HG02884 (cell line): ENCODE measurements around the gene CDH23.

ENCODE experiments used
- ATAC-seq: cut with Tn5 transposase; IDR thresholded peaks from one replicate; pipeline ENCODE4 v1.9.1; 2021; ENCODE audit warnings: mild to moderate bottlenecking, moderate library complexity; ENCODE audit not compliant: unreplicated experiment

The CDH23 gene

DNA sequence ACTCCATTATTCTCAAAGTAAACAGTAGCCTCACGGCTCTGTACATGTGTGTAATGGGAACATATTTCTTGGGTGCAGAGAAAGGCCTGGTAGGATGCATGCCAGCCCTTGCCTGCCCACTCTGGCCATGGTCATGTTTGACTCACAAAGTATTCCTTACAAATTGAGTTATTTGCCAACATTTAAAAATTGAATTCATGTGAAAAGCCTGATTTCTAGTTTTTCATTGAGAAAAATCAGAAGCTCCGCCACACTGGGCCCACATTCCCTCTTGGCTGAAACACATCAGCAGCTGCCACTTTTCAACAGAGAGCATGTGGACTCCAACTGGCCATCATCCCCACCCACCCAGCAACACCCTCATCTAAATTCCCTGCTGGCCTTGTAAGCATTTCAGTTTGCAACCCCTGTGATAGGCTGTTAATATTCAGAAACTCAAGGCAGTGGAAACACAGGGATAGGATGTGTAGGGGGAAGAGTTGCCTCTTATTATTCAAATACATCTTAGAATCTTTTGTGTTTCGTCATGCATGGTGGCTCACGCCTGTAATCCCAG is 40.9 kb downstream of the CDH23 start:
- no peak for ATAC-seq

DNA sequence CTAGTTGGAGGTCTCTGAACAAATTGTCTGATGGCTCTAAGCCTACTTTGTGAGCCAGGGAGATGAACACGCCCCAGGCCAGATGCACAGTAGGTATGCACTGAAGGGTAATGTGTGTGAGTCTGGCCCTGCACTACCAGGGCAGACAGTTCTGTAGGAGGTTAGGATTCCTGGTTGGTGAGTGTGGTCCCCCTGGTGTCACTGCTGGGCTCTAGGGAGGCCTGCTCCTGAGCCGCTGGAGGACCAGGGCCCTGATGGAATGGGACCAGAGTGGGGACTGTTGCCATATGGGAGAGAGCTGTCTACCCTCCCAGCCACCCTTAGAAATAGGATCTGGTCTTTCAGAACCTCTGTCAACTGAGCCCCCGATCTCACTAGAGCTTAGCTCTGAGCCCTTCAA is 42.0 kb downstream of the CDH23 start:
- ATAC-seq = no peak

- no peak for ATAC-seq
These were observed 43.1 kb downstream of the CDH23 start for GRCh38 chr10:71439670-71440425.

GRCh38 chr10:71440506-71441035 is 43.9 kb downstream of the CDH23 start:
- no peak for ATAC-seq

GRCh38 chr10:71442000-71442399 is 45.3 kb downstream of the CDH23 start:
- ATAC-seq = no peak

DNA sequence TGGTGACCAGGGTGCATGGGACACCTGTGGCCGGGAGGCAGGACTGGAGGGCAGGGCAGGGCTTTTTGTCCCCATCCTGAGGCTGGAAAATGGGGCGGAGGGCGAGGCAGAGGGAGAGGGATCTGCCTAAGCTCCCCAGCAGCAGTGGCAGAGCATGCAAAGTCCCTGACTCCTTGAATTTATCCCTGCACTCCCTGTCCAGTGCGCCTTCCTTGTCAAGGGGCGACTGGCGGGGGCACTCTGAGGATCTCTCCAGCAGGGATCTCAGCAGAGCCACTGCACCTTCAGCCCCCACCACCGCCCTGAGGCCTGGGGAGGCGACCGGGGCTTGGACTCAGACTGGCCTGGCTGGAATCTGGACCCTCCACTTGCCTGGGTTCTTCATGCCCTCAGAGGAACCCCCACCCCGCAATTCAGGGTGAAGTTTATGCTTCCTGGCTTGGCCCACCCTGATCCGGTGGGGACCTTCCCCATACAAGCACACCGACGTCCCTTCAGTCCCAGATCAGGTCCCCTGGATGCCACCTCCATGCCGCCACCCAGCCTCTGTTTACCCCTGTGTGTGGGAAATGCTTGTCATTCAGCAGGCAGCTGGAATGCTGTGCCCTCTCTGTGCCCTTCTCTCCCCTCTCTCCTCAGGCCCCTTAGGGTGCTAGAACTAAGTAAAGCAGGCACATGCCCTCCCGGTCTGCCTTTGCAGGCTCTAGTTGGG is 46.3 kb downstream of the CDH23 start:
- no peak for ATAC-seq

DNA sequence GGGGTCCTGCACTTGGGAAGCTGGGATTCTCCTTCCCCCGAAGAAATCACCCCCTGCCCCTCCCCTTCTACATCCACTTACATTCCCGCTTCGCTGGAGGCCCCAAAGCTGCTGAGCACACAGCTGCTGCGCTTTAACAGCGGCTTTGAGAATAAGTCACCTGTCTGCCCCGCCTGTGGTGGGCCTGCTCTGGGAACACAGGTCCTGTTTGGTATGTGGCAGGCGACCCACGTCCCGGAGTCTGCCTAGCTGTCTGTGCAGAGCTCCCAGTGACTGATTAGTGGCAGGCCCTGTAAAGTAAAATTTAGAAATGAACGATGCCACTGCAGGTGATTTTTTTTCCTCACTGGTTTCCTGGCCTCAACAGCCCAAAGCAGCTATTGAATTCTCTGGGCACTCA is 47.0 kb downstream of the CDH23 start:
- no peak for ATAC-seq

DNA sequence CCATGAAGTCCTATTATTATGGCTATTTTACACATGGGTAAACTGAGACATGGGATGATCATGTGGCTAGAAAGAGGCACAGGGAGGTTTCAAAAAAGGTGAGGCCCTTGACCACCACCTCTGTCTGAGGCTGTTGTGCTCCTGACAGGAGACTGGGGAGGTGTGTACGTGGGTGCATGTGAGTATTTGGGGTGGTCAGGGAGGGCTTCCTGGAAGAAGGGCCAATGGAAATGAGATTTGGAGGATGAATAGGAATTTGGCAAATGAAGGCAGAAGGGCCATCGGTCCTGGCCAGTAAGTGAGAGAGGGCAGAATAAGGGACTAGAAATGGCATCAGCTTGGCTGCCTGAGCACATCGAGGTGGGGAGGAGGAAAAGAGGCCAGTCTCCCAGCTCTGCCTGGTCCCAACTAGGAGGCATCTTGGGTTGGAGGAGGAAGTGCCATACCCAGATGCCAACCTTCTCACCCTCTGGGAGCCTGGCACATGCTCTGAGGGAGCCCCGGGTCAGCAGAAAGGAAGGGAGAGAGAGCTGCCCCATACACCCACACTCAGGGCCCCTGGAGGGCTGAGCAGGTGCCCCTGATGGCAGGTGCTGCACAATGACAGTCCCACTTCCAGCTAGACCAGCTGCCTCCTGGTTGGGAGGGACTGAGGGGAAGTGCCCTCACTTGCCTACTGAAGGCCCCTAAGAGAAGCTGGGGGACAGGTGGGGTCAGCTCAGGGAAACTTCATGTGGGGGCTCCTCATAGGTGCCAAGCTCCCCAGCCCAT is 47.7 kb downstream of the CDH23 start:
- no peak for ATAC-seq

DNA sequence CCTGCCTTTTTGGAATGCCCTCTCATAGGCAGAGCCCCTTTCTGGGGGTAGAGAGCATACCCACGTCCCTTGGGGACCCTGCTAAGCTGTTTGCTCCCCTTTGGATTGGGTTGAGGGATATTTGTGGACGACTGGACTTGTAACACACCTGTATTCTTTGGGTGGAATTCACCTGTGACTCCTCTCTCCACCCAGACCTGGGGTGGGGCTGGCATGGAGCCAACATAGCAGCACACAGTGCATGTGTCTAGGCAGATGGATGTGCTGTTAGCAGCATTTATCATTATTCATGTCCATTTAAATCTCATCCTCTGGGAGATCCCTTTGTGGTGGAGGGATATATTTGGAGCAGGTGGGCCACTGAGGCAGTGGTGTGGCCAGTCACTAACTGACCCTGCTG is 51.0 kb downstream of the CDH23 start:
- no peak for ATAC-seq

DNA sequence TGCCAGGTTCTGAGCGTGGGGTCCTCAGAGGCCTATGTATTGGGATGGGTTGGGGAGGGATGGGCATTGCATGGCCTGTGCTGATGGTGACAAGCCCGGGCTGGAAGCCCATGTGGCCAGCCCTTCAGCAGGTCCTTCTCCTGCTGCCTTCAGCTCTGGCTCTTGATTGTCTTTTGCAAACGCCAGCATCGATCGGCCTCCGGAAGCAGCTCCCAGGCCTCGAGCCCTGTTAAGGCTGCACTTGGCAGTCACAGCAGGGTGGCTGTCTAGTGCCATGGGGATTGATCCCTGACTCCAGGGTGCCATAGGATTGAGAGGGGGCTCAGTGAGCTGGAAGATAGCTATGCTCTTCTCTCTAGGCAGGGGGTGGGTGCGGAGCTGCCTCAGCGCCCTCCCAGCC is 51.4 kb downstream of the CDH23 start:
- ATAC-seq = no peak

DNA sequence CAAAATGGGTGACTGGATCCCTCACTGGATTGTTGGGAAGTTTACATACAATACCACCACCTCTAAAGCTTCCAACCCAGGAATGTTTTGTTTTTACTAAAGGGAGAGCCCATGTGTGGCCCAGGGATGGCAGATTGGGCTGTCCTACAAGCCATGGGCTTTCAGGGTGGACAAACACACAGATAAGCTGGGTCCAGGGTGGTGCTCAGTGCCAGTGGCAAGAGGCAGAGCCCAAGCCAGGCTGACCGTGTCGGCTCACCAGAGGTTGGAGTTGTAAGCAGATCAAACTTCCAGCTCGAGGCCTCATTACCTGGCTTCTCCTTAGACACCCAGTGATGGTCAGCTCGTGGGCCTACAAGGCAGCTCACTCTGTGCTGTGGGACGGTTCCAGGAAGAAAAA is 52.3 kb downstream of the CDH23 start:
- no peak for ATAC-seq

DNA sequence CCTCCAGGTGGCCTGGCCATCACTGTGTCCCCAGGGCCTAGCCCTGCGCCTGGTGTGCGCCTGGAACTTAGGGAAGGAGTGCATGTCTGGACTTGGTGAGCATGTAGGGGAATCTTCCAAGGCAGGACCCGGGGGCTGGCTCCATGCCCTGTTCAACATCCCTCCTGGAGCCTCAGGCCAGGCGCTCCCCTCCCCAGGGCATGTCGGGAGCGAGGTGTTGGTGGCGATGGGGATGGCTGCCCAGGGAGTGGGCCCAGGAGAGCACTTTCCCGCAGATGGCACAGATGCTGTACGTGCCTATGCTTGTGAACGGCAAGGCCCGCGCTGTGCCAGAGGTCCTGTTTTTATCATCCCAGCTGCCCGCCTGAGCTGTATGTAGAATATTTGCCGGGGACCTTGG is 55.0 kb downstream of the CDH23 start:
- ATAC-seq = no peak

DNA sequence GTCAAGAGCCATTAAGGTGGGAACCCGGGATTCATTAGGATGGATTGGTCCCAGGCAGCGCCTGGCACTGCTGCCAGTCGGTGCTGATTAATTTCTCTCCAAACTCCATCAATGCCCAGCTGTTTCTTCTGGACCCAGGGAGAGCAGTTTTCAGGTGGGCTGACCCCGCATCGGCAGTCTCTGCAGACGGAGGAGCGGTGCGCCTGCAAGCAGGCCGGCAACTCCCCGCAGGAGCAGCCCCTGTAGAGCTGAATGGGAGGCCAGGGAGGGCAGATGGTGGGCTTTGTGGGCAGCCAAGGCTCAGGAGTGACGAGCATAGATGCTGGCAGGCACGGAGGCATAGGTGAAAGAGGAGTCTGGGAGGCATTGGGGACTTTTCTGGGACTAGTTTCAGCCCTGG is 56.5 kb downstream of the CDH23 start:
- ATAC-seq = no peak

DNA sequence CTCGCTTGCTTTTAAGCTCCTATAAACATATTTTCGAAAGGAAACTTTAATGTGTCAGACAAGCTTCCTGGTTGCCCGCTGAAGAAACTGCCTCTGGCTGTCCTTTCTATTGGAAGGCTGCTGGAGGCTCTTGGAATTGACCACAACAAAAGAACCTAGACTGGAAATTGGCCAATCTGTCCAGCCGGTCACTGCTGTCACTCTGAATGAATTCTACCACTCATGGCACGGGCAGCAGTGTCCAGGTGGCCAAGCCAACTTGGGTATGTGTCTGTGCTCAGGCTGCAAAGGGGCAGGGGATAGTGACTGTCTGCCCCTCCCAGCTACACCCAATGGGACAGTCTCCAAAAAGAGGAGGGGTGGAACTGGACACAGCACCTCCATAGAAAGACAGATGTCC is 57.6 kb downstream of the CDH23 start:
- ATAC-seq = no peak

- no peak for ATAC-seq
These were observed 58.3 kb downstream of the CDH23 start for GRCh38 chr10:71455035-71455434.

DNA sequence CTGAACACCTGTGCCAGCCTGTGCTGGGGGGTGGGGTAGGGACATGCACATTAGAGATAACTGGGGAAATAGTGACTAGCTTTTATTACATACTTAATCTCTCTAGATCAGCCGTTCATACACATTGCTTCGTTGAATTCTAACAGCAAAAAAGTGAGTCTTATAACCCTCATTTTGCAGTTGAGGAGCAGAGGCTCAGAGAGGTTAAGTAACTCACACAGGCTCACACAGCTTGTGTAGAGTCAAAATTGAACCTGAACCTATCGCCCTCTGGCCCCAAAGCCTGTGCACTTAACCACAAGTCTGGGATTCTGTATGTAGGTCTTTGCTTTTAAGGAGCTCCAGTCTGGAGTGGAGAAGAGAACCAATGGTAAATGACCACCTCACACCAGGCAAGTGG is 59.9 kb downstream of the CDH23 start:
- no peak for ATAC-seq

DNA sequence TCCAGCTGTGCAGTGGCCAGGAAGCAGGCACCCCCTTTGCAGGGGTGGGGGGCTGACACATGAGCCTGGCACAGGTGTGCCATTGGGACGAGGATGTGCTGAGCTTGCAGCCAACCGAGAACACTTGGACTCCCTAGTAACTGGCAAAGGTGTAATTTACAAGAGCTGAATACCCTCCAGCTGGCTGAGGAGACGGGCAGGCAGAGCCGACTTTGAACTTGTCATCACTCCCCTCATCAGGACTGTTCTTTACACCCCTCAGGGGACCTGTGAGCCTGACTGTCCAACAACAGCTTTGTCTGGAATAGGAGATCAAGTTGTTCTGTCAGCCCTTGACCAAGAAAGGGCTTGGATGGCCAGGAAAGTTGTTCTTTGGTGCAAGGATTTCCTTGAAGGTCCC is 61.2 kb downstream of the CDH23 start:
- ATAC-seq = no peak

DNA sequence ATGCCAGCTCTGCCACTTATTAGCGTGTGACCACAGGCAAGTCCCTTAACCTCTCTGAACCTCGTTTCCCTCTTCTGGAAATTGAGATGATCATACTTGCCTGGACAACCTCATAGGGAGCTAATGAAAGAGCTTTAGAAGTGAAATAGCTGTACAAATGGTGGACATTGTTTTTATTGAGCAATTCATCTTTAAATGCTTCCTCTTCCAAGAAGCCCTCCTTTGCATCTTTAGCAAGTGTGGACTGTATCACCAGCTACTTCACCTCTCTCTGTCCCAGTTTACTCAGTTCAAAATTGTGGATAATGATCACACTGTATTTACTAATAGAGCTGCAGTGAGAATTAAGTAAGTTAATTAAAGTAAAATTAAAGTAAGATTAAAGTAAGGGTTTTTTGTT is 61.7 kb downstream of the CDH23 start:
- no peak for ATAC-seq

DNA sequence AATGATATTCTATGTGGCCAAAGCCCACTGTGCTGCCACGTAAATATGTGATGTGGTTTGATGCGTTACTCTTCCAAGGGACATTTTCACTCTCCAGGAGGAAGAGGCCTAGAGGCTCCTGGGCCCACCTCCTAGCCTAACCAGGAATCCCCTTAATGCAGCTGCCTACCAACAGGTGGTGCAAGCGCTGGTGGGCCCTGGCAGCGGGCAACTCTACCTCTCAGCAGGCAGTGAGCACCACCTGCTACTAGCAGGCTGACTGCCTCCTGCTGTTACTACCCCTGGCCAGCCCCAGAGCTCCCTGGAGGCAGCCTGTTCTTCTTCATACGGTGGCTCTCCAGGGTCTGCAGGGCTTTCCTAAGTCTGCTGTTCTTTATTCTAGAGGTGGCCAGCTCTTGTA is 62.8 kb downstream of the CDH23 start:
- ATAC-seq = no peak

- ATAC-seq = no peak
These were observed 63.9 kb downstream of the CDH23 start for GRCh38 chr10:71460615-71461014.

- ATAC-seq = no peak
These were observed 64.7 kb downstream of the CDH23 start for GRCh38 chr10:71461457-71461856.
